RWPE2 (cell line): ENCODE results near the gene TAF3.
"Not testable (repeated sequence)": the region's sequence is repeated elsewhere in the genome, so short reads cannot be mapped to it uniquely, and the experiment has no call there.

Source experiments
- ATAC-seq: fragments of 200-7000 bp; cut with Tn5 transposase; 3 replicates; pipeline ENCODE4 v1.9.1; 2021; ENCODE audit warnings: low read depth
- DNase-seq: peaks from one replicate; pipeline ENCODE4 v3.0.0-alpha.2; 2020; ENCODE audit warnings: low spot score
- H3K27ac ChIP-seq: fragments of 450-650 bp; 2 replicates; pipeline ENCODE4 v1.5.1; 2017; ENCODE audit warnings: mild to moderate bottlenecking; ENCODE audit not compliant: poor library complexity, severe bottlenecking
- H3K27me3 ChIP-seq: fragments of 250-450 bp; sonication (Bioruptor Pico); 2 replicates; pipeline ENCODE4 v1.5.1; 2021; ENCODE audit warnings: mild to moderate bottlenecking, moderate library complexity; ENCODE audit not compliant: insufficient read depth, poor library complexity, severe bottlenecking
- H3K36me3 ChIP-seq: fragments of 250-450 bp; sonication (Bioruptor Pico); 2 replicates; pipeline ENCODE4 v1.5.1; 2020; ENCODE audit warnings: low read depth, mild to moderate bottlenecking, moderate library complexity
- H3K4me1 ChIP-seq: fragments of 250-450 bp; sonication (Bioruptor Pico); 2 replicates; pipeline ENCODE4 v1.5.1; 2021; ENCODE audit warnings: mild to moderate bottlenecking, moderate library complexity; ENCODE audit not compliant: insufficient read depth, poor library complexity, severe bottlenecking
- H3K4me3 ChIP-seq: fragments of 250-450 bp; sonication (Bioruptor Pico); 2 replicates; pipeline ENCODE4 v1.5.1; 2021; ENCODE audit warnings: mild to moderate bottlenecking, moderate library complexity; ENCODE audit not compliant: severe bottlenecking
- H3K9me3 ChIP-seq: fragments of 250-450 bp; sonication (Bioruptor Pico); 2 replicates; pipeline ENCODE4 v1.5.1; 2021; ENCODE audit warnings: mild to moderate bottlenecking, moderate library complexity; ENCODE audit not compliant: severe bottlenecking
- TF ChIP-seq, protein P1 (sequence below): fragments of 450-650 bp; IDR thresholded peaks from one replicate; pipeline ENCODE4 v1.5.1; 2017; ENCODE audit warnings: mild to moderate bottlenecking, moderate library complexity; ENCODE audit not compliant: poor library complexity, severe bottlenecking

TAF3 gene

DNA sequence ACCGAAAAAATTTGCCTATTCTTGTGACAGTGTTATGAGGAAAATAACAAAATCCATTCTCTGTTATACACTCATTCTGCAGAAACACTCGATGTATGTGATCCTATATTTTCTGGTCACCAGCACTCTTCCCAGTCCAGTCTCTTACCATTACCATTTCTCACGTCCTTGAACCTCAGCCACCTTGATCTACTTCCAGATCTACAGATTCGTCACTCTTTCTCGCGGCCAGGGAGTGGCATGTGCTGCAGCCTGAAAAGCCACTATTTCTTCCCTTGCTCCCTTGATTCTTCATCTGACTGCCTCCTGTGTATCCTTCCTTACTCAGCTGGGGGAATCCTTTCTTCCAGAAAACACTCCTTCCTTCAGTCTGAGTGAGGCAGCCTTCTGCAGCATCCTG, 14.1 kb upstream of the TAF3 start:
- no peak for ATAC-seq
- H3K36me3 ChIP-seq: peaks cover 81% of the 10 kb centered on the region

DNA sequence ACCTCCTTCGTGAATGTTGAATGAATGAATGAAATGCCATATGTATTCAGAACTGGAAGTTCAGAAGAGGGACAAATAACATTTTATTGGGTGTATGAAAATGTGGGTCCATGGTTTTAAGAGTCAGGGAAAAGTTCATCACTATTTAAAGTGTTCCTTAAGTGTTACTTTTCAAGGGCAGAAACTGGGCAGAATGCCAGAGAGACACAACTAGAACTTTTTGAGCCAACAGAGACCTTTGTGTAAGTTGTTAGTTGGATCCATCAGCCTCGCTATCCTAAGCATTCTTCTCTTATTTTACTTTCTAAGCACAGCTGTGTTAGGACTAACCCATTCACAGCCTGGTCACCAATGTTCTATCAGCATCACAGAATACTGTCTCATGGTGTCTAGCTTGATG, 13.6 kb upstream of the TAF3 start:
- Histone ChIP-seq H3K9me3 (no peaks in the 10 kb centered on the region), H3K4me3 (no peak overlapping the region), H3K4me1 (no peaks in the 10 kb centered on the region), H3K27ac (no peak overlapping the region), H3K36me3 (peaks cover 76% of the 10 kb centered on the region), H3K27me3 (no peaks in the 10 kb centered on the region)
- TF ChIP-seq, protein P1, sequence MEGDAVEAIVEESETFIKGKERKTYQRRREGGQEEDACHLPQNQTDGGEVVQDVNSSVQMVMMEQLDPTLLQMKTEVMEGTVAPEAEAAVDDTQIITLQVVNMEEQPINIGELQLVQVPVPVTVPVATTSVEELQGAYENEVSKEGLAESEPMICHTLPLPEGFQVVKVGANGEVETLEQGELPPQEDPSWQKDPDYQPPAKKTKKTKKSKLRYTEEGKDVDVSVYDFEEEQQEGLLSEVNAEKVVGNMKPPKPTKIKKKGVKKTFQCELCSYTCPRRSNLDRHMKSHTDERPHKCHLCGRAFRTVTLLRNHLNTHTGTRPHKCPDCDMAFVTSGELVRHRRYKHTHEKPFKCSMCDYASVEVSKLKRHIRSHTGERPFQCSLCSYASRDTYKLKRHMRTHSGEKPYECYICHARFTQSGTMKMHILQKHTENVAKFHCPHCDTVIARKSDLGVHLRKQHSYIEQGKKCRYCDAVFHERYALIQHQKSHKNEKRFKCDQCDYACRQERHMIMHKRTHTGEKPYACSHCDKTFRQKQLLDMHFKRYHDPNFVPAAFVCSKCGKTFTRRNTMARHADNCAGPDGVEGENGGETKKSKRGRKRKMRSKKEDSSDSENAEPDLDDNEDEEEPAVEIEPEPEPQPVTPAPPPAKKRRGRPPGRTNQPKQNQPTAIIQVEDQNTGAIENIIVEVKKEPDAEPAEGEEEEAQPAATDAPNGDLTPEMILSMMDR: no peak
- DNase-seq: no peak
- no peak for ATAC-seq

More for the DNA sequence above, 14.1 kb upstream of the TAF3 start:
- no peak overlapping the region for H3K27ac ChIP-seq
- no peak overlapping the region for H3K4me3 ChIP-seq
- TF ChIP-seq, protein P1: no peak
- DNase-seq: no peak
- no peaks in the 10 kb centered on the region for H3K27me3 ChIP-seq
- no peaks in the 10 kb centered on the region for H3K4me1 ChIP-seq
- H3K9me3 ChIP-seq: no peaks in the 10 kb centered on the region

DNA sequence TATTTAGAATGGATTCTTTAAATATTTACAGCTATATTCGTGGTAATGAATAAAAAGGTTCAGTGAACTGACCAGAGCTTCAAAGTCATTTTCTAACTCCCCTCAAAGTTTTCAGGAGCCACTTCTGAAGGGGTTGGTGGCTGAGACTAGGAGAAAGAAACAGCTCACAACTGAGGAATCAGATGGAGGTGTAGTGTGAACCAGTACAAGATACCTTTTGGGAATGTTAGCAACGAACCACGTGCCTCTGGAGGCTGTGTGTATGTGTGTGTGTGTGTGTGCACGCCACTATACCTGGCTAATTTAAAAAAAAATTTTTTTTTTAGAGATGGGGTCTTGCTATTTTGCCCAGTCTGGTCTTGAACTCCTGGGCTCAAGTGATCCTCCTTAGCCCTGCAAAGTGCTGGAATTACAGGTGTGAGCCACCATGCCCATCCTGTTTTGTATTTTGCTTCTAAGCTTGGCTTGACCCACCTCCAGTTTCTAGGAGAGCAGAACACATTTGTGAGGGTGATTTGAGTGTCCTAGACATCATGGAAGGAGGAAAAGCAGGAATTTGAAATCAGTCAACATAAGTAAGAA, 9.5 kb upstream of the TAF3 start:
- DNase-seq (no peak), ATAC-seq (no peak)
- H3K4me1 ChIP-seq: no peaks in the 10 kb centered on the region
- H3K36me3 ChIP-seq: peaks cover 37% of the 10 kb centered on the region
- no peak overlapping the region for H3K4me3 ChIP-seq
- H3K27ac ChIP-seq: no peak overlapping the region
- no peaks in the 10 kb centered on the region for H3K27me3 ChIP-seq
- TF ChIP-seq, protein P1: no peak
- no peaks in the 10 kb centered on the region for H3K9me3 ChIP-seq

DNA sequence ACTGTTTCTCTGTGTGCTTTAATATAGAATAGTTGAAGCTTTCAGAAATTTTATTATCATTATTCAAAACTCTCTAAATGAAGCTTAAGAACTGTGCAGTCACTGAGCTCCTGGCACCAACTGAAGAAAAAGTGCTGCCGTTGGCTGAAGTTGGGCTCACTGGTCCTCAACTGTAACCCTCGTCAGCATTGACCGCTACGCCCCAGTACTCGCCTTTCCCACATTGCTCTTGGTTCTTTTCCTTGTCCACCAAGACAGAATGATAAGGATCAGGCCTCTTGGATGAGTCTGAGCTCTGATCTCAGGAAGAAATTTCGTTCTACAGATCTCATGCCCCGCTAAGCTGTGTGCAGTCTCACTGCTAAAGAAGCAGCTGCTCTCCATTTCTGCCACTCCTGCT, 7.9 kb upstream of the TAF3 start:
- TF ChIP-seq, protein P1: no peak

DNA sequence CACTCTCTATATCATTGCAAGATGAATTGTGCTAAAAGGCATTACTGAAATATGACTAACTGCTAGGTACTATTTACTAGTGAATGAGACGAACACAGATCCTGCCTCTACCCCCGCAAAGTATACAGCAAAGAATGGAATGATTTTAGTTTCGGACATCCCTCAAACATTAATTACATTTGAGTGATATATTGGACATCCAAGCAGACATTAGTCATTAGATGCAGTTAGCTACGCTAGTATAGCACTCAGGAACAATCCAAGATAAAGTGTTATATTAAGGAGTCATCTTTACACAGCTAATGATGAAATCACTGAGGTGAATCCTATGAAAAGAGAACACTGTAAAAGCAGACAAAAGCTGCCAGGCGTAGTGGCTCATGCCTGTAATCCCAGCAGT, 7.3 kb upstream of the TAF3 start:
- TF ChIP-seq, protein P1: no peak
- Histone ChIP-seq H3K4me1 (no peaks in the 10 kb centered on the region), H3K27me3 (no peaks in the 10 kb centered on the region), H3K27ac (no peak overlapping the region), H3K36me3 (peaks cover 19% of the 10 kb centered on the region), H3K9me3 (no peaks in the 10 kb centered on the region), H3K4me3 (no peak overlapping the region)
- no peak for DNase-seq
- peak; percentile 51; the same call in 2 of the 3 replicates for ATAC-seq

More for the DNA sequence above, 7.9 kb upstream of the TAF3 start:
- H3K4me1 ChIP-seq: no peaks in the 10 kb centered on the region
- no peak for DNase-seq
- peaks cover 21% of the 10 kb centered on the region for H3K36me3 ChIP-seq
- no peaks in the 10 kb centered on the region for H3K9me3 ChIP-seq
- no peak overlapping the region for H3K4me3 ChIP-seq
- no peak for ATAC-seq
- no peaks in the 10 kb centered on the region for H3K27me3 ChIP-seq
- no peak overlapping the region for H3K27ac ChIP-seq

DNA sequence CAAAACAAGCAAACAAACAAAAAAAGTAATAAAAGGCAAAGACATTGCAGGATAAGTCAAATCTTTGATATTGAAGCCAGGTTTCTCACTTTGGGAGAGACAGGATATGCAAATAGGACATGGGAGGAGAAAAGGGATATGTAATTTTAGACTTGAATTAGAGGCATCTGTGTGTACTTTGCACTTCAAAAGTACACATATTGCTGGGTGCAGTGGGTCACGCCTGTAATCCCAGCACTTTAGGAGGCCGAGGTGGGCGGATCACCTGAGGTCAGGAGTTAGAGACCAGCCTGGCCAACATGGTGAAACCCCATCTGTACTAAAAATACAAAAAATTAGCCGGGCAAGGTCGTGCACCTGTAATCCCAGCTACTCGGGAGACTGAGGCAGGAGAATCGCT, 6.6 kb upstream of the TAF3 start:
- H3K9me3 ChIP-seq, DNase-seq, H3K27ac ChIP-seq, H3K27me3 ChIP-seq, H3K4me3 ChIP-seq, ATAC-seq, H3K4me1 ChIP-seq: not testable (repeated sequence)
- H3K36me3 ChIP-seq: peaks cover 13% of the 10 kb centered on the region
